ENCODE data around the gene NDUFA8.

Gene NDUFA8

DNA sequence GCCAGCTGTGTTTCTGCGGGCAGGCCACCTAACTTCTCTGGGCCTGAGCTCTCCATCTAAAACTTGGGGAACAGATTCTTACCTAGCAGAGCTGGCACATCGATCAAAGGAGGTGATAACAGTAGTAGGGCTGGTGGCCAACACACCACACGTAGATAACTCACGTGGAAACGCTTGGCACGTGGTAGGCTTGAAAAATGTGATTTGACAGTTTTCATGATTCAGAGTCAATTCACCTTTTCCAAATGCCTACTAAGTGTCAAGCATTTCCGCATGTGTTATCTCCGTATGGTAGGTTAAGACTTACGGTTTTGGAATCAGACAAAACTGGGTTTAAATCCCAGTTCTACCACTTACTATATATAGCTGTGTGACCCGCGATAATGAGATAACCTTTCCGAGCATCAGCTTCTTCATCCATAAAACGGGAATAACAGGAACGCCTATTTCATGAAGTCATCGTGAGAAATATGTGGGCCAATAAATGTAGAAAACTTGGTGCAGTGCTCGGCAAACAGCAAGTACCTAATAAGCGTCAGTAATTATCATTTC is 25.5 kb downstream of the NDUFA8 start:
- no peak for DNase-seq

DNA sequence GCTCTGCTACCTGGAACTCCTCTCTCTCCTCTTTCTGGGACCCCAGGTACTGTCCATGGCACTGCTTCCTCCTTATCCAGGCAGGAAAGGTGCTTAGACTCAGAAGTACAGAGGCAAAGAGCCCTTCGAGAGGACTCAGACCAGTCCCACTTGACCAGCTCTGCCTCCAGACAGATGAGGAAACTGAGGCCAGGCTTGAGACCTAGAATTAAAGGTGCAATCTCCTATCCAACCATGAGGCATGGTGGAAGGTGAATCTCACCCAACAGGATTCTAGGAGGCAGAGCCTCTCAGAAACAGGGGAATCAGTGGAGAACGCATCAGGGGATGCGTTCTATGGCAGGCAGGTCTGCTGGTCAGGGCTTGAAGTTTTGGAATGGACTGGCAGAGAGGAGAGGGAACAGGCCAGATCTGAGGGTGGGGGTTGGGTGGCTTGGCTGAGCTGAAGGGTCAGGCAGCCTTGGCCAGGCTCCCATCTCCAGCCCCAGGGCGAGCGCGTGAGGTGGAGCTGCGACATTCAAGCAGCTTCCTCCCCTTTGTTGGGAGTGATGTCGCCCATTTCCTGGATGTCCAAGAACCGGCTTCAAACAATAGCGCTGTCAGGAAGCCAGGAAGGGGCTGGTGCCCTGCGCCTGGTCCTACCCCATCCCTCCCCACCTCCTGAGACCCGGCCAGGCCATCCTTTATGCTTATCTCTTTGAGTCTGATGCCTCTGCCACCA is 26.2 kb downstream of the NDUFA8 start:
- no peak for DNase-seq

GRCh38 chr9:122132539-122132938 is 27.0 kb downstream of the NDUFA8 start:
- no peak for DNase-seq

DNA sequence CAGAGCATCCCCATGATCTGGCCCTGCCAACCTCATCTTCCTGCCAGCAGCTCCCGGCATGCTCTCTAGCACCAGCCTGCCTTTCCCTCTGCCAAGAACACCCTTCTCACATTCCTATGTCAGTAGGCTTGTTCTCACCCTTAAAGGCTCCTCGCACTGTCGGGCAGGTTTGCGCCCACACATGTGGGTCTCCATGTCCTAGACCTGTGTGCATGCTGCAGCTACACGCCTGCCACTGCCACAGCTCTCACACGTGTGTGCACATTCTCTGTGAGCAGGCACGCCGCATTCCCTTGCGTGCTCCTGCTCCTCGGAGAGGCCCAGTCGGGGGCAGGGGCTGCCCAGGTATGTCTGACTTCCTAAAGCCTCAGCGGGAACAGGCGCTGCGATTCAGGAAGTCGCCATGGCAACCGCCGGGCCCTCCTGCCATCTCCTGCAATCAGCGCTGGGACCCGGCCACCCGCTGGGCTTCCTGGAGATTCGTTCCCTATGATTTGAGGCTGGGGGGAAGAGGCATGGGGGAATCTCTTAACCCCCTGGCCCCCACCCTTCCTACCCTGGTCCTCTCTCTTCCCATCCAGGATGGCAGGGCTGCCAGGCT is 28.1 kb downstream of the NDUFA8 start:
- DNase-seq = no peak

- no peak for DNase-seq
Observed at GRCh38 chr9:122130837-122131236, 28.7 kb downstream of the NDUFA8 start.

DNA sequence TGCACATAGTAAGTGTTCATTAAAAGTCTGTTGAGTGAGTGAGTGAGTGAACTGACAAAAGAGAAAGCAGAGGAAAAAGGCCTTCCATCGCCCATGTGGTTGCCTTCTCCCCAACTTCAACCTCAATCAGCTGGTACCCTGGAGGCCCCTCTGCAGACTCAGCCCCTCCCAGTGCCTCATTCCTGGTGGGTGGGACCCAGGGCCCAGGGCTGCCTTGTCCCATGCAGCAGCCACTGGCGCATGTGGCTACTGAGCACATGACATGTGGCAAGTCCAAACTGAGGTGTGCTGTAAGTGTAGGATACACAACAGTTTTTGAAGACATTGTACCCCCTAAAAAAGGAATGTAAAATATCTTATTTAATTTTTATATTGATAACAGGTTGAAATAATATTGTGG is 29.6 kb downstream of the NDUFA8 start:
- DNase-seq = no peak

DNA sequence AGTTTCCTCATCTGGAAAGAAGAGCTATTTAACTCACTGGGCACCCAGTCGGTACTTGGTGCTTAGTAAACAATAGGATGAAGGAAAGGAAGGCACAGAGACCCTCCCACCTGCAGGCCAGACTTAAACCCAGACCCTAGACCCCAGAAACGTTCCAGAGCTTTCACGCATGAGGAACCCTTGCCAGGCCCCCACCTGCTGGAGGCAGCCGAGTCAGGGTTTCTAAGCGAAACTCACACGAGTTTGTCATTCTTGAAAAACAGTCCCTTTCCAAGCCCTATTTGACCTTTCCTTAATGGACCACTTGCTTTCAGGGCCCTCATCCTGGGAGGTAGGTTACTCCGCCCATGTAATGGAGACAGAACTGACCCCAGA is 30.6 kb downstream of the NDUFA8 start:
- DNase-seq = no peak

DNA sequence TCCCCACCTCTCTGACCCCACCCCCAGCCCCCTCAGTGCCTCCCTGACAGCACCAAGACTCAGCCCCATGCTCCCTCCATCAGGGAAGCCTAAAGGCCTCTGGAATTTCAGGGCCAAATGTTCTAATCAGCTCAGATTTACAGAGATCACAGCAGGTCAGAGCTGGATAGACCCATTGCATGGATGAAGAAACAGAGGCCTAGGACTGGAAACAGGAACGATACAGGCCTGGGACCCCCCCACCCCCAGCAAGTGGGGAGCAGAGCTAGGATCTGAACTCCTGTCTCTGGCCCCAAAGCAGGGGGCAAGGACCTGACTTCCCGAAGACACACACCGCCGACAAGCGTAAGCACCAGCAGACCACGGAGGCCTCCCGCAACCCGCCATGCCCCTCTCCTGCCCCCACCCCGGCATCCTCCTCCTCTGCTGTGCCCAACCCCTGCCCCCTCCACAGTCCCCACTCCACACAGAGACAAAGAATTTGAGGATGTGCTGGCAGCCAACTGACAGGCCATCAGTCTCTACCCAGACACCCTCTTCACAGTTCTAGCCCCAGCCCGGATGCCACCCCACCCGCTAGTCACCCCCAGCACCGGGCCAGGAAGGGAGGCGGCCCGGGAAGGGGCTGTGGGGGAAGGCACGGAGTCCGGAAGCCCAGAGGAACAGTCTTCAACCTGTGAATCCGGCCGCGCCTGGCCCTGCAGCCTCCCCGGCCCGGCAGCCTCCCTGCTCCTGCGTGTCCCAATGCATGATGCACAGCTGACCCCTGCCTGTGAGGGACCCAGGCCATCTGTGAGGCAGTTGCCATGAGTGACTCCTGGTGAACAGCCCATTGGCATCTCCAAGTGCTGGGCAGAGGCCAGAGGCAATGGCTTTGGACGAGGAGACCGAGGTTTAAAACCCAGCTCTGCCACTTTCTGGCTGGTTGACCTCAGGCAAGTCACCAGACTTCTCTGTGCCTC is 31.3 kb downstream of the NDUFA8 start:
- no peak for DNase-seq

- no peak for DNase-seq
Observed at GRCh38 chr9:122127396-122127798, 32.2 kb downstream of the NDUFA8 start.

DNA sequence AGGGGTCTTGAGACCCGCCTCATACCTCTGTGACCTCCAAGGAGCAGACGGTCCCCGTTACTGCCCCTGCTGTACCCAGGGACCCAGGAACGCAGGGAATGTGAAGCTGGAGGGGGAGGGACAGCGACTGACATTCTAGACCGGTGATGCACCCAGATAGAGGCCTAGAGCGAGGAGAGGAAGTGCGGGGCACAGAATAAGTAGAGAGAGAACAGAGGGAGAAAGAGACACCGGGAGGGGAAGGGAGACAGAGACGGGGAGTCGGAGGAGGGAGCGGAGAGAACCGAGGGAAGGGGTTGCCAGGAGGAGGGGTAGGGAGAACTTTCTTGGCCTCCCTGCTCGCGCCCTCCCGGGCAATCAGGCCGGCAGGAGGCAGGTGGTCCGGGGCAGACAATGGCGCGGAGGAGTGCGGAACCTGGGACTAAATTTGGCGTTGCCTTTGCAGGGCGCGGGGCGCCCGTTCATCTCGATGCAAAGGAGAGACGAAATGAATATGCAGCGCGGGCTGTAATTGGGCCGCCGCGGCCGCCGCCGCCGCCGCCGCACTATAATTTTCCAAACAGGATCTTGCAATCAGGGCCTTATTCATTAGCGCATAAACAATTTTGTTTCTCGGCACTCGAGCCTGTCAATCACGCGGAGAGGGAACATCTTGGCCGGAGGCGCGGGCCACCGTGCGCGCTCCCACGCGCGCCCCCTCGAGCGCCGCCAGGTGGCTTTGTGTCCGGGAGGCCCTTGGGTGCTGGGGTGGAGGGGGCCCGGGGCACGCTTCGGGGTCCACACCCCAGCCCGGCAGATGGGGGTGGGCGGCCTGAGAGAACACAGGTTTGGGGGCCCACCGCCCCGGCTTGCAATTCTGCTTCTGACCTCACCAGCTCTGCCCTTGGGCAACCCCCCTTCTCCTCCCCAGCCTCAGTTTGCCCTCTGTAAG is 33.0 kb downstream of the NDUFA8 start:
- DNase-seq = no peak

GRCh38 chr9:122125509-122126330 is 33.9 kb downstream of the NDUFA8 start:
- DNase-seq = no peak

DNA sequence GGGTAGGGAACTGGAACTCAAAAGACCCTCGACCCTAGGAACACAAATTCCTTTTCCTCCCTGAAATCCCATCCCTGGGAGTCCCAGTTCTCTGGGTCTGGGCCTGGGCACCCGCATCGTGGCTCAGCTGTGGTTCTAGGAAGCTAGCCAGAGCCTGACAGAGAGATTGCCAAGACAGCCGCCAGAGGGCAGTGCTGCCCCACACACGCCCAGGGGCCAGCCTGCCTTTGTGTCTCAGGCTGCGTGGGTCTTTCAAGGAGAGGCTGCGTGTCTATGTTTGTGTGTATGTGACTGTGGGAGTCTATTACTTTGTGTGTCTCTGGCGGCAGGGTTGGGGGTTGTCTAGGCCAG is 34.4 kb downstream of the NDUFA8 start:
- peak; percentile 86 for DNase-seq

DNA sequence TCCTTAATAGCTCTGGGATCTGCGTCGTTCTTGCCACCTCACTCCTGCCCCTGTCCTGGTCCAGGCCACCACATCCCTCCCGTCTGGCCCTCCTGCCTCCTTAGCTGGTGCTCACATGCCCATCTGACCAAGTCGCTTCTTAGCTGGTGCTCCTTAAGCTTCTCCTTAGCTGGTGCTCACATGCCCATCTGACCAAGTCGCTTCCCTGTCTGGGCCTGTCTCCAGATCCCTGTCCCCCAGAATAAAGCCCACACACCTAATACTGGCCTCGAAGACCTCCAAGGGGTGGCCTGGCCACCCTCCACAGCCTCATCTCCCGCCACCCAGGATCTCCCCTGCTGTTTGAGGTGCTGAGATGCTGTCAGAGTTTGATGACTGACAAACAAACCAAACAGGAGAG is 35.1 kb downstream of the NDUFA8 start:
- DNase-seq = no peak

- no peak for DNase-seq
Observed at GRCh38 chr9:122124048-122124447, 35.5 kb downstream of the NDUFA8 start.

DNA sequence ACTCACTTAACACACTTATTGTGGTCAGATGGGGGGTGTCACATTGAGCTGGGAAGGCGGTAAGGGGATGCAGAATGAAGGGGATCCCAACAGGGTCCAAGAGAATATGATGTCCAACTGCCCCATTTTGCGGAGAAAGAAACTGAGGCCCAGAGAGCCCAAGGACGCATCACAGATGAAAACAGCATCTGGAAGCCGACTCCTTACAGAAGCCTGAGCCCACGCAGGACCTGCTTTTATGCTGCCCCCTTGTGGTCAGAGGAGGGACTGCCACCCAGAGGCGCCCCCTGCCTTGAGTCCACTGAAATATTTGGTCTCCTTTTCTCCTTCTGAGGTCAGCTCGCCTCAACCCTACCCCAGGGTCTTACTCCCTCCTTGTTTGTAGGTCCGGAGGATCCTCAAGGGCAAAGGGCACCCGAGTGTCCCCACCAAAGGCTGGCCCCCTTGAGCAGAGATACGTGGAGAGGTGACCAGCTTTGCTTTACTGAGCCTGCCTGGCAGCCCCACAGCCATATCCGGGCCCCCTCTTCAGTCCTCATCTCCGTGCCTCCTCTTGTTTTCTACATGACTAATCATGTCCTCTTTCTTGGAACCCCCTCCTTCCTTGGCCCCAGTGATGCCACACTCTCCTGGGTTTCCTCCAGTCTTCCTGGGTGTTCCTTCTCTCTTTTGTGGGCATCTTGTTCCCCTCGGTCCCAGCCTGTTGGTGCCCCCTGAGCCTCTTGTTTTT is 36.5 kb downstream of the NDUFA8 start:
- peak; percentile 91 for DNase-seq

DNA sequence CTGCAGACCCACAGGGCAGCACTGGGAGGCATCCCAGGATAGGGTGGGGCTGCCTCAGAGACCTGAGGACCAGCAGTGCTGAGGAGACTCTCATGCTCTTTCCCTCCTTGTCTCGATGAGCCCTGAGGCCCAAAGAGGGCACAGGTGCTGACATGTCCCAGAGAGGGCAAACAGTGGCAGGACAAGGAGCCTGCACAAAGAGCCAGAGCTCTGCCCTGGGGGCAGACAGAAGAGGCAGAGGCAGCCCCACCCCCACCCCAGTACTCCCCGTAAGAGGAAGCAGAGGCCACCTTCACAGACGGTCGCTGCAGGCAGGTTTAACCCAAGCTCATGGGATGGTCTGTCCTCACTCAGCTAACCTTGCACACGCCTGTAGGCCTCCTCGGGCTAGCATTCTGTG is 37.1 kb downstream of the NDUFA8 start:
- DNase-seq = no peak

GRCh38 chr9:122121931-122122330 is 37.6 kb downstream of the NDUFA8 start:
- DNase-seq = no peak

DNA sequence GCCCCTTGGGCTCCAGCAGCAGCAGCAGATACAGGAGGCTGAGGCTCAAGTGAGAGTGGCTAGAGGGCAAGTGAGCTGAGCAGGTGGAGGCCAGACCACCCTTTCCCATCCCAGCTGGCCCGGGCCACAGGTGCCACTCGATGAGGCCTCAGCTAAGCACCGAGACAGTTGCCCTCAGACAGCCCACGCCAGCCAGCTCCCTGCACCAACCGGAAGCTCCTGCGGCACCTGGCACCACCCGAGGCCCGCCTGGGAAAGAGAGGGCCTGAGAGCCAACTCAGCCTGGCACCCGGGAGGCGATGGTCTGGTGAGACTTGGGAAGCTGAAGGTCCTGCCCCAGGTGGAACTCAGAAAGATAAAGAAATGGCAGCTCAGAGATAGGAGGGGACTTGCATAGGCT is 38.2 kb downstream of the NDUFA8 start:
- DNase-seq = no peak

DNA sequence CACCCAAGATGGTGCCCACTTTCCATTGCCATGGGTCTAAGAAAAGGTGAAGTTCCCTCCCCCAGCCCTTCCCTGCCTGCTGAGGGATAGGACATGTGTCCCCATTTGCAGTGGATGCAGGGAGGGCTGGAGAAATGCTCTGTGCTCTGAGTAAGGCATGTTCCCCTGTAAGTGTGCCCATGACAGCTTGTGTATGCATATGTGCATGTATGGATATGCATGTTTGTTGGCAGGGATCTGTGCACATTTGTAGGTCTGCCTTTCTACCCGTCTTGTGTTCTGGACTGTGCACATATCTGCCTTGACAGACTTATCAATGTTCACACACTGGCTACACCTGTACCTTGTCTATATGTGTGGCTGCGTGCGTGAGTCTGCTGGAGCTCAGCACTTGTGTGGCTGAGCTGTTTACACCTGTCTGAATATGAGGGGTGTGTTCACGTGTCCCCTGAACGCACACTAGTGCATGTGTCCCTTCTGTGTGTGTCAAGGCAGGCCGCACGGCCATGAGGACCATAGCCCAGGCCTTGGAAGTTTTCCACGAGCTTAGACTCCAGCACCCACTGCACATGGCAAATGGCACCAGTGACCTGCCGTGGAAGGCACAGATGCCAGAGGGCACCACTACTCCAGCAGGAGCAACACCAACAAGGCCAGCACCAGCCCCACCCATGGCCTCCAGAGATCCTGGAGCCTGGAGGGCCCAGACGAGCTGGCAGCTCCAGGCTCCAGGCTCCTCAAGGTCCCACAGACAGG is 39.1 kb downstream of the NDUFA8 start:
- DNase-seq = no peak

DNA sequence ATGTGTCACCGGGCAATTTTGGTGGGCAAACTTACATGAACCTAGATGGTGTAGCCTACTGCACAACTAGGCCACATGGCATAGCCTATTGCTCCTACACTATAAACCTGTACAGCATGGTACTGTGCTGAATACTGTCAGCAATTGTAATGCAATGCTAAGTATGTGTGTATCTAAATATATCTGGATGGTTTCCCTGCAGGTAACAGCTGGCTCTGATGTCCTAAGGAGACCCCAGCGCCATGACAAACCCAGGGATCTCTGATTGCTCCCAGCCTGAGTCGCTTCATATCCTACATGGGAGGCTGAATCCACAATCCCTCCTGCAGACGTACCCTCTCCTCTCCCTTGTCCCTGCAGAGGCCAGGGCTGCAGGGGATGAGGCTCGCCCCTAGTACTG is 39.9 kb downstream of the NDUFA8 start:
- DNase-seq = no peak

All from stimulated activated CD8-positive, alpha-beta memory T cell treated with anti-CD3 and anti-CD28 coated beads, Interleukin-4, amount 100 ng/mL, for 48 hours (primary cell).